H9 (cell line): ENCODE data around the gene ANKS1B. TPM values are rescaled to one million over a fixed set of nuclear protein-coding genes. Genes with fewer than 3 reads are reported as not detected.

Experiments used
- DNase-seq: peaks from one replicate; pipeline ENCODE4 v3.0.0-alpha.2; 2017
- H2AFZ ChIP-seq: one replicate; pipeline ENCODE4 v1.6.1; 2013; ENCODE audit warnings: mild to moderate bottlenecking, low read length, control low read depth, moderate library complexity
- H2AK5ac ChIP-seq: 2 replicates; pipeline ENCODE4 v1.6.1; 2013; ENCODE audit warnings: low read length, control low read depth, mixed read lengths; ENCODE audit not compliant: insufficient read length
- H2BK120ac ChIP-seq: one replicate; pipeline ENCODE4 v1.6.1; 2013; ENCODE audit warnings: low read depth, mild to moderate bottlenecking, low read length, control low read depth, inconsistent platforms; ENCODE audit not compliant: poor library complexity, severe bottlenecking
- H2BK12ac ChIP-seq: 2 replicates; pipeline ENCODE4 v1.6.1; 2013; ENCODE audit warnings: low read length, control low read depth, mixed read lengths, low read depth; ENCODE audit not compliant: insufficient read length
- H2BK15ac ChIP-seq: 2 replicates; pipeline ENCODE4 v1.6.1; 2013; ENCODE audit warnings: low read depth, low read length, control low read depth
- H2BK20ac ChIP-seq: one replicate; pipeline ENCODE4 v1.6.1; 2013; ENCODE audit warnings: low read depth, mild to moderate bottlenecking, low read length, control low read depth, inconsistent platforms; ENCODE audit not compliant: poor library complexity, severe bottlenecking
- H2BK5ac ChIP-seq: 2 replicates; pipeline ENCODE4 v1.6.1; 2013; ENCODE audit warnings: low read length, control low read depth, mixed read lengths; ENCODE audit not compliant: insufficient read length
- H3K14ac ChIP-seq: 2 replicates; pipeline ENCODE4 v1.6.1; 2013; ENCODE audit warnings: low read length, control low read depth; ENCODE audit not compliant: insufficient read depth
- H3K18ac ChIP-seq: 2 replicates; pipeline ENCODE4 v1.6.1; 2013; ENCODE audit warnings: low read depth, mild to moderate bottlenecking, mixed read lengths, low read length, control low read depth; ENCODE audit not compliant: insufficient read length
- H3K23ac ChIP-seq: 2 replicates; pipeline ENCODE4 v1.6.1; 2013; ENCODE audit warnings: low read length, control low read depth, mixed read lengths, low read depth; ENCODE audit not compliant: insufficient read length
- H3K23me2 ChIP-seq: 2 replicates; pipeline ENCODE4 v1.6.1; 2013; ENCODE audit warnings: low read depth, mild to moderate bottlenecking, mixed read lengths, low read length, control low read depth; ENCODE audit not compliant: insufficient read length, poor library complexity, severe bottlenecking
- H3K27ac ChIP-seq: 2 replicates; pipeline ENCODE4 v1.5.1; 2013; ENCODE audit warnings: low read length, control low read depth, mixed read lengths, low read depth; ENCODE audit not compliant: insufficient read length
- H3K27me3 ChIP-seq: 2 replicates; pipeline ENCODE4 v1.6.1; 2013; ENCODE audit warnings: low read length, control low read depth, inconsistent platforms; ENCODE audit not compliant: insufficient read depth
- H3K4ac ChIP-seq: 2 replicates; pipeline ENCODE4 v1.6.1; 2013; ENCODE audit warnings: low read depth, mild to moderate bottlenecking, control low read depth, inconsistent platforms, low read length, moderate library complexity
- H3K4me1 ChIP-seq: 2 replicates; pipeline ENCODE4 v1.6.1; 2013; ENCODE audit warnings: low read length, control low read depth, inconsistent platforms; ENCODE audit not compliant: insufficient read depth
- H3K4me2 ChIP-seq: 2 replicates; pipeline ENCODE4 v1.6.1; 2013; ENCODE audit warnings: low read length, control low read depth, mixed read lengths; ENCODE audit not compliant: insufficient read length, insufficient read depth
- H3K56ac ChIP-seq: 2 replicates; pipeline ENCODE4 v1.6.1; 2013; ENCODE audit warnings: low read depth, mild to moderate bottlenecking, mixed read lengths, low read length, control low read depth; ENCODE audit not compliant: insufficient read length
- H3K79me1 ChIP-seq: 2 replicates; pipeline ENCODE4 v1.6.1; 2013; ENCODE audit warnings: low read depth, mild to moderate bottlenecking, moderate library complexity, low read length, control low read depth, inconsistent platforms; ENCODE audit not compliant: insufficient read depth, poor library complexity, severe bottlenecking
- H3K79me2 ChIP-seq: 2 replicates; pipeline ENCODE4 v1.6.1; 2013; ENCODE audit warnings: low read length, control low read depth, inconsistent platforms; ENCODE audit not compliant: insufficient read depth
- H3K9ac ChIP-seq: 2 replicates; pipeline ENCODE4 v1.6.1; 2013; ENCODE audit warnings: low read length, control low read depth, mixed read lengths; ENCODE audit not compliant: insufficient read length; ENCODE audit errors: extremely low read depth
- H3K9me3 ChIP-seq: one replicate; pipeline ENCODE4 v1.6.1; 2013; ENCODE audit warnings: low read depth, low read length, inconsistent platforms; ENCODE audit not compliant: control insufficient read depth
- H3T11ph ChIP-seq: one replicate; pipeline ENCODE4 v1.6.1; 2013; ENCODE audit warnings: mild to moderate bottlenecking, low read length, control low read depth, inconsistent platforms
- H4K20me1 ChIP-seq: one replicate; pipeline ENCODE4 v1.6.1; 2013; ENCODE audit not compliant: control insufficient read depth, insufficient read length, insufficient read depth
- H4K5ac ChIP-seq: 2 replicates; pipeline ENCODE4 v1.6.1; 2013; ENCODE audit warnings: low read depth, mild to moderate bottlenecking, mixed read lengths, low read length, control low read depth; ENCODE audit not compliant: insufficient read length
- H4K8ac ChIP-seq: replicated peaks from 2 replicates; pipeline ENCODE4 v1.6.1; 2013; ENCODE audit warnings: low read length, control low read depth, mixed read lengths, low read depth; ENCODE audit not compliant: insufficient read length
- H4K91ac ChIP-seq: 2 replicates; pipeline ENCODE4 v1.6.1; 2013; ENCODE audit warnings: low read depth, mild to moderate bottlenecking, moderate library complexity, mixed read lengths, low read length, control low read depth; ENCODE audit not compliant: insufficient read length
- H3K27ac Mint-ChIP-seq, 3 experiments: 2 replicates in 2 of 3; 3 replicates in 1 of 3; pipeline ENCODE4 v1.8.0; 2020 to 2021; ENCODE audit warnings: mixed read lengths in 3 of 3, mild to moderate bottlenecking in 1 of 3, moderate library complexity in 1 of 3
- H3K27me3 Mint-ChIP-seq: 2 replicates; pipeline ENCODE4 v1.8.0; 2021; ENCODE audit warnings: low read depth, mild to moderate bottlenecking, moderate library complexity, mixed read lengths
- H3K36me3 Mint-ChIP-seq, 3 experiments: 2 replicates in 2 of 3; 3 replicates in 1 of 3; pipeline ENCODE4 v1.8.0; 2020 to 2021; ENCODE audit warnings: low read depth in 3 of 3, mixed read lengths in 3 of 3; ENCODE audit not compliant: insufficient read depth in 1 of 3
- H3K4me1 Mint-ChIP-seq, 2 experiments: 2 replicates each; pipeline ENCODE4 v1.8.0; 2020; ENCODE audit warnings: mixed read lengths in 2 of 2
- H3K4me3 Mint-ChIP-seq, 2 experiments: 2 replicates in 1 of 2; 3 replicates in 1 of 2; pipeline ENCODE4 v1.8.0; 2020 to 2021; ENCODE audit warnings: mild to moderate bottlenecking in 2 of 2, mixed read lengths in 2 of 2, moderate library complexity in 1 of 2
- H3K9me3 Mint-ChIP-seq, 2 experiments: 2 replicates in 1 of 2; 3 replicates in 1 of 2; pipeline ENCODE4 v1.8.0; 2020; ENCODE audit warnings: mild to moderate bottlenecking in 2 of 2, mixed read lengths in 2 of 2, moderate library complexity in 1 of 2
- CTCF ChIP-seq: fragments of 200-600 bp; sonication (generic); conservative IDR thresholded peaks from 3 replicates; pipeline ENCODE4 v1.8.0; 2021; ENCODE audit warnings: antibody characterized with exemption, mild to moderate bottlenecking
- WGBS: extraction: QIAGEN DNeasy Blood & Tissue Kit; methylation state at CpG from one replicate; pipeline ENCODE4 v1.1.7; 2013; ENCODE audit warnings: missing lambda C conversion rate, low lambda C conversion rate, mixed read lengths; ENCODE audit not compliant: insufficient read length; ENCODE audit errors: extremely low coverage; 5-methylcytosine and 5-hydroxymethylcytosine counted together
- total RNA-seq: library from RNA; stranded (reverse); gene quantifications from 2 replicates; pipeline ENCODE4 v1.2.1, GENCODE V29; 2021

ANKS1B gene
- total RNA-seq, 1 experiment from 2014 or later = 4.1 TPM

DNA sequence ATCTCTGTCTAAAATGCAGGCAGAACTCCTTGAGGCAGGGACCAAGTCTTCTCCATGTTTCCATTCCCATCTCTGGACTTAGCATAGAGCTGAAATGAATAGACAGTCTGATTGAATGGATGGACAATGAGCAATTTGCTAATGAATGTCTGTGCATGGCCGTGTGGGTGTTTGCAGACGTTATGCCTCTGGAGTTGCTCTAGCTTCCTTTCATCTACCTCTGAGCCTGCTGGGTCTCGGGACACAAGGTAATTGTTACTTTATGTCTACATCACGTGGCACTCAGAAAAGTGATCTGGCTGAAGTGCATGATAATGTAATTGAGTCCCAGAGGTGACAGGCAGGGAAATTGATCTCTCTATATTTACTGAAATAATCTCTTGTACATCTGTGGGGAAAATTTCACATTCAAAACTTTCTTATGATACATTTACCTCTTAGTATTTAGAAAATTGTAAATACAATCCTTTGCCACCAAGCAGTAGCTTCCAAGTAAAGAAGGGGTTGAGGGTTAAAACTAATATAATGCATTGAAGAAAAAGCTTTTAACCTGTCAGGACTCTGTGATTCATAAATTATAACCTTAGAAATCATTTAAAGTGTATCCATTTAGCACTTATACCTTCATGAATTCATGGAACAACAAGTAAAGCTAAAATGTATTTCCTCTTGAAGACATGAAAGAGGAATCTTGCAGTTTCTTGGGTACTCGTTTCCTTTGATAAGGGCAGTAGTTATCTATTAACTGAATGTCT lies 915.6 kb downstream of the ANKS1B start:
- Histone ChIP-seq H3K14ac (no peak overlapping the region), H3K23me2 (no peaks in the 10 kb centered on the region), H3K27ac (no peak overlapping the region), H2BK5ac (no peak overlapping the region), H2AK5ac (no peak overlapping the region), H3K79me2 (no peaks in the 10 kb centered on the region), H2BK20ac (no peak overlapping the region), H2AFZ (no peak overlapping the region), H2BK15ac (no peak overlapping the region), H4K20me1 (no peaks in the 10 kb centered on the region), H2BK120ac (no peak overlapping the region), H2BK12ac (no peak overlapping the region), H4K5ac (no peak overlapping the region), H3T11ph (no peak overlapping the region), H3K4ac (no peak overlapping the region), H4K91ac (no peak overlapping the region), H3K4me2 (no peak overlapping the region), H3K9ac (no peak overlapping the region), H3K9me3 (no peaks in the 10 kb centered on the region), H4K8ac (no peak overlapping the region), H3K18ac (no peak overlapping the region), H3K27me3 (no peaks in the 10 kb centered on the region), H3K4me1 (no peaks in the 10 kb centered on the region), H3K79me1 (no peaks in the 10 kb centered on the region), H3K56ac (no peak overlapping the region), H3K23ac (no peak overlapping the region)
- H3K36me3 Mint-ChIP-seq = no peaks in the 10 kb centered on the region
- DNase-seq = no peak
- no CpG with 5 or more reads among the region's 5 CpGs for WGBS
- H3K9me3 Mint-ChIP-seq = no peaks in the 10 kb centered on the region
- H3K4me1 Mint-ChIP-seq = no peaks in the 10 kb centered on the region
- no peak overlapping the region for H3K27ac Mint-ChIP-seq
- no peak for TF ChIP-seq CTCF
- H3K27me3 Mint-ChIP-seq = no peaks in the 10 kb centered on the region
- H3K4me3 Mint-ChIP-seq = no peak overlapping the region
